WTC11 (cell line): ENCODE measurements around the gene GLT8D1. TPM values are rescaled to one million over a fixed set of nuclear protein-coding genes. Genes with fewer than 3 reads are reported as not detected.

Experiments
- ATAC-seq: fragments of 200-7000 bp; cut with Tn5 transposase; 2 replicates; pipeline ENCODE4 v1.10.0; 2021; ENCODE audit warnings: mild to moderate bottlenecking, moderate library complexity
- CTCF ChIA-PET: fragments of 300-600 bp; sonication (Branson Sonifier 250); formaldehyde crosslinking; loops from one replicate; lab custom pipeline; 2021; ENCODE audit warnings: antibody characterized with exemption; lab: Charles Lee
- POLR2A ChIA-PET: fragments of 350-600 bp; sonication (Branson Sonifier 250); formaldehyde crosslinking; loops from one replicate; lab custom pipeline; 2021; ENCODE audit warnings: antibody characterized with exemption; lab: Charles Lee
- DNase-seq: peaks from one replicate; pipeline ENCODE4 v3.0.0; 2021; ENCODE audit warnings: low spot score
- H3K27ac Mint-ChIP-seq: 2 replicates; pipeline ENCODE4 v1.8.0; 2021; ENCODE audit warnings: mixed read lengths
- H3K27me3 Mint-ChIP-seq: 2 replicates; pipeline ENCODE4 v1.8.0; 2021; ENCODE audit warnings: low read depth, mild to moderate bottlenecking, moderate library complexity, mixed read lengths
- H3K36me3 Mint-ChIP-seq: 2 replicates; pipeline ENCODE4 v1.8.0; 2021; ENCODE audit warnings: mixed read lengths
- H3K4me1 Mint-ChIP-seq: 2 replicates; pipeline ENCODE4 v1.8.0; 2022; ENCODE audit warnings: mixed read lengths
- H3K4me3 Mint-ChIP-seq: 2 replicates; pipeline ENCODE4 v1.8.0; 2021; ENCODE audit warnings: mild to moderate bottlenecking, moderate library complexity, mixed read lengths
- H3K9me3 Mint-ChIP-seq: 2 replicates; pipeline ENCODE4 v1.8.0; 2021; ENCODE audit warnings: mixed read lengths
- ELF4 ChIP-seq: sonication (generic); formaldehyde crosslinking; IDR thresholded peaks from 2 replicates; pipeline ENCODE4 v1.8.1; 2022; ENCODE audit warnings: low read depth, mild to moderate bottlenecking, moderate library complexity, missing genetic modification reagents
- FOXJ3 ChIP-seq: sonication (generic); formaldehyde crosslinking; IDR thresholded peaks from 2 replicates; pipeline ENCODE4 v1.9.0; 2021; ENCODE audit warnings: missing genetic modification reagents, mild to moderate bottlenecking, borderline replicate concordance
- GTF2I ChIP-seq: fragments of 250-450 bp; sonication (Bioruptor Pico); conservative IDR thresholded peaks from 2 replicates; pipeline ENCODE4 v1.4.0; 2021; ENCODE audit warnings: mild to moderate bottlenecking
- HMGA2 ChIP-seq: fragments of 250-450 bp; sonication (Bioruptor Pico); IDR thresholded peaks from 2 replicates; pipeline ENCODE4 v1.4.0; 2021; ENCODE audit warnings: mild to moderate bottlenecking, moderate library complexity
- JAZF1 ChIP-seq: fragments of 250-450 bp; sonication (Bioruptor Pico); IDR thresholded peaks from 2 replicates; pipeline ENCODE4 v1.9.0; 2021; ENCODE audit warnings: moderate library complexity, mild to moderate bottlenecking, inconsistent platforms
- NR1H2 ChIP-seq: sonication (generic); formaldehyde crosslinking; IDR thresholded peaks from 2 replicates; pipeline ENCODE4 v1.9.0; 2021; ENCODE audit warnings: mild to moderate bottlenecking, moderate library complexity, missing genetic modification reagents
- OVOL2 ChIP-seq: fragments of 250-450 bp; sonication (Bioruptor Pico); IDR thresholded peaks from 2 replicates; pipeline ENCODE4 v1.9.0; 2021; ENCODE audit warnings: mild to moderate bottlenecking, borderline replicate concordance
- RORB ChIP-seq: fragments of 250-450 bp; sonication (Bioruptor Pico); IDR thresholded peaks from 2 replicates; pipeline ENCODE4 v1.9.0; 2021; ENCODE audit warnings: mild to moderate bottlenecking
- TEAD1 ChIP-seq: sonication (generic); formaldehyde crosslinking; IDR thresholded peaks from 2 replicates; pipeline ENCODE4 v1.8.0; 2022; ENCODE audit warnings: mild to moderate bottlenecking, missing genetic modification reagents
- TEAD4 ChIP-seq: sonication (generic); formaldehyde crosslinking; IDR thresholded peaks from 2 replicates; pipeline ENCODE4 v1.8.0; 2022; ENCODE audit warnings: mild to moderate bottlenecking, missing genetic modification reagents
- ZNF416 ChIP-seq: fragments of 250-450 bp; sonication (Bioruptor Pico); IDR thresholded peaks from 2 replicates; pipeline ENCODE4 v1.9.0; 2021; ENCODE audit warnings: mild to moderate bottlenecking, inconsistent platforms
- ZNF671 ChIP-seq: fragments of 250-450 bp; sonication (Bioruptor Pico); IDR thresholded peaks from 2 replicates; pipeline ENCODE4 v1.8.0; 2021; ENCODE audit warnings: mild to moderate bottlenecking
- total RNA-seq: library from RNA; stranded (reverse); gene quantifications from 3 replicates; pipeline ENCODE4 v1.2.3, GENCODE V29; 2021
- TF ChIP-seq, protein P1 (sequence below): sonication (generic); formaldehyde crosslinking; conservative IDR thresholded peaks from 2 replicates; pipeline ENCODE4 v1.8.1; 2023; ENCODE audit warnings: mild to moderate bottlenecking, low read depth, missing genetic modification reagents, moderate library complexity
- TF ChIP-seq, protein P2 (sequence below): fragments of 250-450 bp; sonication (Bioruptor Pico); IDR thresholded peaks from 2 replicates; pipeline ENCODE4 v1.9.0; 2021; ENCODE audit warnings: mild to moderate bottlenecking
- TF ChIP-seq, protein P3 (sequence below): sonication (generic); formaldehyde crosslinking; IDR thresholded peaks from 2 replicates; pipeline ENCODE4 v1.8.0; 2022; ENCODE audit warnings: mild to moderate bottlenecking, missing genetic modification reagents
- TF ChIP-seq, protein P4 (sequence below): sonication (generic); formaldehyde crosslinking; IDR thresholded peaks from 2 replicates; pipeline ENCODE4 v1.8.0; 2023; ENCODE audit warnings: mild to moderate bottlenecking, missing genetic modification reagents
- TF ChIP-seq, protein P5 (sequence below): sonication (generic); formaldehyde crosslinking; IDR thresholded peaks from 2 replicates; pipeline ENCODE4 v1.8.0; 2023; ENCODE audit warnings: missing genetic modification reagents

The GLT8D1 gene
- total RNA-seq, 1 experiment from 2014 or later, result 41.2 TPM

DNA sequence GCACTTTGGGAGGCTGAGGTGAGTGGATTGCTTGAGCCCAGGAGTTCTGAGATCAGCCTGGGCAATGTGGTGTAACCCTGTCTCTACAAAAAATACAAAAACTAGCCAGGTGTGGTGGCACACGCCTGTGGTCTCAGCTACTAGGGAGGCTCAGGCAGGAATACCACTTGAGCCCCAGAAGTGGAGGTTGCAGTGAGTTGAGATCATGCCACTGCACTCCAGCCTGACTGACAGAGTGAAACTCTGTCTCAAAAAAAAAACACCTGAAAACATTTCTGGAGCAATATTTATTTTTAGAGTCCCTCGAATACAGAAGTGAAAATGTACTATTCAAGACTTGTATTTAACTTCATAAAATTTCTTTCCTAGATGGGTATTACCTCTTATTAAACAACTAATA, 4.9 kb upstream of the GLT8D1 start:
- Mint-ChIP-seq H3K27ac (no peak overlapping the region), H3K9me3 (no peaks in the 10 kb centered on the region), H3K36me3 (peaks cover 19% of the 10 kb centered on the region), H3K4me3 (no peak overlapping the region), H3K4me1 (peaks cover 9% of the 10 kb centered on the region), H3K27me3 (no peaks in the 10 kb centered on the region)
- POLR2A ChIA-PET, result interaction anchor here (0.6 kb wide), 1 partner anchor 351 kb away, joined by 5 read pairs; no protein-coding TSS in a partner anchor
- TF ChIP-seq ELF4 (CRISPR knock-in tag) (no peak), RORB (no peak), OVOL2 (CRISPR knock-in tag) (no peak)
- TF ChIP-seq, protein P1, sequence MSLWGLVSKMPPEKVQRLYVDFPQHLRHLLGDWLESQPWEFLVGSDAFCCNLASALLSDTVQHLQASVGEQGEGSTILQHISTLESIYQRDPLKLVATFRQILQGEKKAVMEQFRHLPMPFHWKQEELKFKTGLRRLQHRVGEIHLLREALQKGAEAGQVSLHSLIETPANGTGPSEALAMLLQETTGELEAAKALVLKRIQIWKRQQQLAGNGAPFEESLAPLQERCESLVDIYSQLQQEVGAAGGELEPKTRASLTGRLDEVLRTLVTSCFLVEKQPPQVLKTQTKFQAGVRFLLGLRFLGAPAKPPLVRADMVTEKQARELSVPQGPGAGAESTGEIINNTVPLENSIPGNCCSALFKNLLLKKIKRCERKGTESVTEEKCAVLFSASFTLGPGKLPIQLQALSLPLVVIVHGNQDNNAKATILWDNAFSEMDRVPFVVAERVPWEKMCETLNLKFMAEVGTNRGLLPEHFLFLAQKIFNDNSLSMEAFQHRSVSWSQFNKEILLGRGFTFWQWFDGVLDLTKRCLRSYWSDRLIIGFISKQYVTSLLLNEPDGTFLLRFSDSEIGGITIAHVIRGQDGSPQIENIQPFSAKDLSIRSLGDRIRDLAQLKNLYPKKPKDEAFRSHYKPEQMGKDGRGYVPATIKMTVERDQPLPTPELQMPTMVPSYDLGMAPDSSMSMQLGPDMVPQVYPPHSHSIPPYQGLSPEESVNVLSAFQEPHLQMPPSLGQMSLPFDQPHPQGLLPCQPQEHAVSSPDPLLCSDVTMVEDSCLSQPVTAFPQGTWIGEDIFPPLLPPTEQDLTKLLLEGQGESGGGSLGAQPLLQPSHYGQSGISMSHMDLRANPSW (CRISPR knock-in tag), result no peak
- CTCF ChIA-PET, result no interaction called here
- DNase-seq (no peak), ATAC-seq (no peak)

- H3K9me3 Mint-ChIP-seq, result no peaks in the 10 kb centered on the region
- peak overlapping the region; percentile 96 for H3K4me3 Mint-ChIP-seq
- CTCF ChIA-PET, result no interaction called here
- ATAC-seq (no peak), DNase-seq (no peak)
- H3K4me1 Mint-ChIP-seq, result peaks cover 13% of the 10 kb centered on the region
- POLR2A ChIA-PET, result no interaction called here
- no peak for TF ChIP-seq TEAD4 (CRISPR knock-in tag)
- TF ChIP-seq, protein P2, sequence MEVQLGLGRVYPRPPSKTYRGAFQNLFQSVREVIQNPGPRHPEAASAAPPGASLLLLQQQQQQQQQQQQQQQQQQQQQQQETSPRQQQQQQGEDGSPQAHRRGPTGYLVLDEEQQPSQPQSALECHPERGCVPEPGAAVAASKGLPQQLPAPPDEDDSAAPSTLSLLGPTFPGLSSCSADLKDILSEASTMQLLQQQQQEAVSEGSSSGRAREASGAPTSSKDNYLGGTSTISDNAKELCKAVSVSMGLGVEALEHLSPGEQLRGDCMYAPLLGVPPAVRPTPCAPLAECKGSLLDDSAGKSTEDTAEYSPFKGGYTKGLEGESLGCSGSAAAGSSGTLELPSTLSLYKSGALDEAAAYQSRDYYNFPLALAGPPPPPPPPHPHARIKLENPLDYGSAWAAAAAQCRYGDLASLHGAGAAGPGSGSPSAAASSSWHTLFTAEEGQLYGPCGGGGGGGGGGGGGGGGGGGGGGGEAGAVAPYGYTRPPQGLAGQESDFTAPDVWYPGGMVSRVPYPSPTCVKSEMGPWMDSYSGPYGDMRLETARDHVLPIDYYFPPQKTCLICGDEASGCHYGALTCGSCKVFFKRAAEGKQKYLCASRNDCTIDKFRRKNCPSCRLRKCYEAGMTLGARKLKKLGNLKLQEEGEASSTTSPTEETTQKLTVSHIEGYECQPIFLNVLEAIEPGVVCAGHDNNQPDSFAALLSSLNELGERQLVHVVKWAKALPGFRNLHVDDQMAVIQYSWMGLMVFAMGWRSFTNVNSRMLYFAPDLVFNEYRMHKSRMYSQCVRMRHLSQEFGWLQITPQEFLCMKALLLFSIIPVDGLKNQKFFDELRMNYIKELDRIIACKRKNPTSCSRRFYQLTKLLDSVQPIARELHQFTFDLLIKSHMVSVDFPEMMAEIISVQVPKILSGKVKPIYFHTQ, result no peak
- no peak for TF ChIP-seq ZNF671 (CRISPR knock-in tag)
- TF ChIP-seq, protein P3, sequence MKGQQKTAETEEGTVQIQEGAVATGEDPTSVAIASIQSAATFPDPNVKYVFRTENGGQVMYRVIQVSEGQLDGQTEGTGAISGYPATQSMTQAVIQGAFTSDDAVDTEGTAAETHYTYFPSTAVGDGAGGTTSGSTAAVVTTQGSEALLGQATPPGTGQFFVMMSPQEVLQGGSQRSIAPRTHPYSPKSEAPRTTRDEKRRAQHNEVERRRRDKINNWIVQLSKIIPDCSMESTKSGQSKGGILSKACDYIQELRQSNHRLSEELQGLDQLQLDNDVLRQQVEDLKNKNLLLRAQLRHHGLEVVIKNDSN (CRISPR knock-in tag), result no peak
- no peak for TF ChIP-seq FOXJ3 (CRISPR knock-in tag)
- no peak for TF ChIP-seq TEAD1 (CRISPR knock-in tag)
- TF ChIP-seq JAZF1, result no peak
- no peak for TF ChIP-seq ZNF416 (CRISPR knock-in tag)
- TF ChIP-seq, protein P4, sequence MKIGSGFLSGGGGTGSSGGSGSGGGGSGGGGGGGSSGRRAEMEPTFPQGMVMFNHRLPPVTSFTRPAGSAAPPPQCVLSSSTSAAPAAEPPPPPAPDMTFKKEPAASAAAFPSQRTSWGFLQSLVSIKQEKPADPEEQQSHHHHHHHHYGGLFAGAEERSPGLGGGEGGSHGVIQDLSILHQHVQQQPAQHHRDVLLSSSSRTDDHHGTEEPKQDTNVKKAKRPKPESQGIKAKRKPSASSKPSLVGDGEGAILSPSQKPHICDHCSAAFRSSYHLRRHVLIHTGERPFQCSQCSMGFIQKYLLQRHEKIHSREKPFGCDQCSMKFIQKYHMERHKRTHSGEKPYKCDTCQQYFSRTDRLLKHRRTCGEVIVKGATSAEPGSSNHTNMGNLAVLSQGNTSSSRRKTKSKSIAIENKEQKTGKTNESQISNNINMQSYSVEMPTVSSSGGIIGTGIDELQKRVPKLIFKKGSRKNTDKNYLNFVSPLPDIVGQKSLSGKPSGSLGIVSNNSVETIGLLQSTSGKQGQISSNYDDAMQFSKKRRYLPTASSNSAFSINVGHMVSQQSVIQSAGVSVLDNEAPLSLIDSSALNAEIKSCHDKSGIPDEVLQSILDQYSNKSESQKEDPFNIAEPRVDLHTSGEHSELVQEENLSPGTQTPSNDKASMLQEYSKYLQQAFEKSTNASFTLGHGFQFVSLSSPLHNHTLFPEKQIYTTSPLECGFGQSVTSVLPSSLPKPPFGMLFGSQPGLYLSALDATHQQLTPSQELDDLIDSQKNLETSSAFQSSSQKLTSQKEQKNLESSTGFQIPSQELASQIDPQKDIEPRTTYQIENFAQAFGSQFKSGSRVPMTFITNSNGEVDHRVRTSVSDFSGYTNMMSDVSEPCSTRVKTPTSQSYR, result no peak
- TF ChIP-seq, protein P1 (CRISPR knock-in tag), result no peak
- TF ChIP-seq HMGA2 (CRISPR knock-in tag), result no peak
- TF ChIP-seq, protein P5, sequence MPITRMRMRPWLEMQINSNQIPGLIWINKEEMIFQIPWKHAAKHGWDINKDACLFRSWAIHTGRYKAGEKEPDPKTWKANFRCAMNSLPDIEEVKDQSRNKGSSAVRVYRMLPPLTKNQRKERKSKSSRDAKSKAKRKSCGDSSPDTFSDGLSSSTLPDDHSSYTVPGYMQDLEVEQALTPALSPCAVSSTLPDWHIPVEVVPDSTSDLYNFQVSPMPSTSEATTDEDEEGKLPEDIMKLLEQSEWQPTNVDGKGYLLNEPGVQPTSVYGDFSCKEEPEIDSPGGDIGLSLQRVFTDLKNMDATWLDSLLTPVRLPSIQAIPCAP (CRISPR knock-in tag), result no peak
- TF ChIP-seq NR1H2 (CRISPR knock-in tag), result no peak
- TF ChIP-seq GTF2I (CRISPR knock-in tag), result no peak
- no peak overlapping the region for H3K27ac Mint-ChIP-seq
- H3K36me3 Mint-ChIP-seq, result peaks cover 16% of the 10 kb centered on the region
- no peaks in the 10 kb centered on the region for H3K27me3 Mint-ChIP-seq
Measured at GRCh38 chr3:52707585-52707984, 2.0 kb upstream of the GLT8D1 start.
